RCC 7860 (cell line): ENCODE data around the gene C4BPB.

Experiments
- DNase-seq: peaks from one replicate; pipeline ENCODE4 v3.0.0-alpha.2; 2015; ENCODE audit warnings: low spot score
- FAIRE-seq: peaks from 2 replicates; lab custom pipeline; 2012; peaks lifted over from hg19 to GRCh38; lab: Jason Lieb, UNC

Gene C4BPB

DNA sequence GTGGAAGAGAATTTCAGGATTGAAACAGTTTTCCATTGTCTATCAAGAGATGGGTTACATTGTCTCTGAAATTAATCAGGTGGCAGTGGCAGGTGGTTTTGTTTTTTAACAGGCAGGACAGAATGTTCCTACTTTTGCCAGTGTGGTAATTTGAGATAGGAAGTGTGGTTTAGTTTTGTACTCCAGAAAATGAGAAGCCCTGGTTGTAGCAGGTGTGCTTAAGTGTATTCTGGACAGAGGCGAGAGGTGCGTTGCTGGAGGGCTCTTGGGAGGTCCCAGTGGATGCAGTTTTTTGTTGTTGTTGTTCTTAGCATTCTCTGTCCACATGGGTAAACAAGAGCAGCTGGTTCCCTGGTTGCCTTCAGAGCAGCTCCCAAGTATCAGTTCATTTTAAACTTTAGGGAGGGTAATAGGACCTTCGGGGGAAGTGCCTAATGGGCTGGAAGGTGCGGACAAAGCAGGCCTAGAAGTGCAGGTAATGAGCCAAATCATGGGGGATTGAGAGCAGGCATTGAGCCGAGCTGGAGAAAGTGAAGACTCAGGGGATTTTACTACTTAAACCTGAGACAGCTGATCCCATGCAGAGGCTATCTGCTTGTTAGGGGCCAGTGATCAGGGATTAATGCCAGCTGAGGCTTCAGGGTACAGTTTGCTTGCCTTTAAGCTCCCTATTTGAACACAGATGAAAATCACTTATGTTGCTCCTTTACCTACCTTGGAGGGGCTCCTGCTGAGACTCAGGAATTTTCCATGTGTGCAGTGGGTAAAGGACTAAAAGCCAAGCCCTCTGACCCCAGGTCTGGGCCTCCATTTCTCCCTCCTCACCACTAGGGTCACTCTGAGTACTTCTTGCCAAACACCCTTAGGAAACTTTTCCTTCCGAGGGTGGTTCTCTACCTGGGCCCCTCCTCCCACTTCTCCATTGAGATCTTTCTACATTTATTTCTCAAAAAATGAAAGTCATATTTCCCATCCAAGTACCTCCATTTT lies 29.5 kb upstream of the C4BPB start:
- FAIRE-seq, result no peak
- no peak for DNase-seq

DNA sequence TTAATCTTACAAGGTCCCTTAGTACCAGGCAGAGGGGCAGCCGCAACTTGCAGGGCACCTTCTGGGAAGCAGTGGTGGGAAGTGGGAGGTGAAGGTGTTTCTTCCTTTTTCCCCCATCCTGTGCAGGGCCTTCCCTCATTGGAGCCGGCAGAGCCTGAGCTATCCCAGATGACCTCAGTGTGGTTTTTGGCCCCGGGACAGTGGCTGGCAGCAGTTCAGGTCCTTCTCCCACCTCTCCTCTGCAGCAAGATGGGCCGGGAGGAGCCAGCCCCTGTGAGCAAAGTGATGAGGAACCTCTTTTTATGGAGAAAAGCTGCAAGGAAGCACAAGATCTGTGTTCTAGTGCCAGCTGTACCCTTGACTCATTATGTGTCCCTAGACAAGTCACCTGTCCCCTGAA lies 28.8 kb upstream of the C4BPB start:
- DNase-seq (no peak), FAIRE-seq (no peak)

DNA sequence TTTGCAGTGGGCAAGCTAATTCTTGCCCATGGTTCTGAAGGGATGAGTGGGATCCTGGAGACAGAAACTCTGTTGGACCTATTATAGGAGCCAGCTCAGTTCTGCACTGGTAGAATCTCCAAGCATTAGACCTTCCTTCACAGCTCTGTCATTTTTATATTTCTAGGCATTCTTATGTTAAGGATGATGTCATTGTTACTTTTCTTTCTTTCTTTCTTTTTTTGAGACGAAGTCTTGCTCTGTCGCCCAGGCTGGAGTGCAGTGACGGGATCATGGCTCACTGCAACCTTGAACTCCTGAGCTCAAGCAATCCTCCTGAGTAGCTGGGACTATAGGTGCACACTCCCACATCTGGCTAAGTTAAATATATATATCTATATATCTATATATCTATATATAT lies 28.1 kb upstream of the C4BPB start:
- FAIRE-seq (no peak), DNase-seq (no peak)

DNA sequence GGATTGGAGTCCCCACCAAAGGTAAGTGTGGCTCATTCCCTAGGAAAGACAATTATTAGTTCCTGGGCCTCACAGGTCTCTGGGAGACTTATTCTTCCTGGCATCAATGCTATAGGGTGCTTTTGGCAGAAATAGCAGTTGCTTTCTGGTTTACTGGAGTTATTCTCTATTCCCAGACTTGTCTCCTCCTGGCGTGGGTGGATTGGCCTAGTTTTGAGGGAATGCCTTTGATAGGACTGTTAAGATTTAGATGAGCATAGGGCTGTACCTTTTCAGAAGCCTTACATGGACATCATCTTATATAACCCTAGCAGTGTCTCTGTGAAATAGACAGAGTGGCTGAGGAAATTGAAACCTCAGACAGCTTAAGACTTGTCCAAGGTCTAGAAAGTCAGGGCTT lies 26.6 kb upstream of the C4BPB start:
- FAIRE-seq, result no peak
- DNase-seq, result no peak

DNA sequence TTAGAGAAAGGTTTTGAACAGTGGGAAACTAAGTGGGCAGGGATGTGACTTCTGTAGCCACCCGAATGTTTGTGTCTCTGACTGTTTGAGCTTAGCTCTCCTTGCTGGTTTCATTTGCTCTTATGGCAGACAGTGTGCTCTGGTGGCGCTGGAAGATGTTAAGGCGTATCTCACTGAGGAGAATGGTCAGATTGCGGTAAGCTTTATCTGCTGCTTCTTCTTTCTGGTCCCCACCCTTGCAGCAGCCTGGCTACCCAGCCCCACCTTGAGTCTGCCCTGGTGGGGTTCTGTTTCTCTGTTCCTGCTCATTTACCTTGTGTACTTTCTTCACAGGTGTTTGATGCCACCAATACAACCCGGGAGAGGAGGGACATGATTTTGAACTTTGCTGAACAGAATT lies 25.6 kb upstream of the C4BPB start:
- DNase-seq (no peak), FAIRE-seq (no peak)

DNA sequence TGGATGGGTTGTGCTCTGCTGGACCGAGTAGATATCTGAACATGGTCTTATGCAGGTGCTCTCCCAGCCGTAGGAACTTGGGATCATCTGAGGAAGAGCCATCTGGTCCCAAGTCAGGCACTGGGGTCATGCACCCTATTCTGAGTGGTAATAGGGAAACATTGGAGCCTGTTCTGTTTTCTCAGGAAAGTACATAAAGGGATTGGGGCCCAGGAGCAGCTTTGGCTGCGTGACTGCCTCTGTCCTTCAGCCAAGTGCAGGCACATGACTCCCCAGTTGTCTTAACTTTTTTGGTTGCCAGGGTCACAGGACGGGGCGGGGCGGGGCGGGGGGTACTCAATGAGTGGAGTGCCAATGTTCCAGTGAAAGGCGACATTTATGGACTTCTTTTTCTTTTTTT lies 24.1 kb upstream of the C4BPB start:
- FAIRE-seq (no peak), DNase-seq (no peak)

DNA sequence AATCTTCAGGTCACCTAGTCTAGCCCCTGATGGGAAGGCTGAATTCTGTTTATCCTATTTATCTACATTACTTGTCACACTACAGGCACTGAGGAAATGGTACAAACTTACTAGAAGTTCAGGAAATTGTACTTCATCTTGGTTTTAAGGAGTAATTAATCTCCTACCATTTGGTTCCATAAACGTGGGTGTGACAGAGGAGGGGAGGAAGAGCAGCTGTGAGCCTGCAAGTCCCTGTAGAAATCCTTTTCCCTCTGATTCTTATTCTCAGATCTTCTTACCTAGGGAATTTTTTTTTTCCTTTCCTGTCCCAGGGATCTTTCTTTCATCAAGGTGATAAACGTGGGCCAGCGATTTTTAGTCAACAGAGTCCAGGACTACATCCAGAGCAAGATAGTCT lies 21.5 kb upstream of the C4BPB start:
- no peak for DNase-seq
- no peak for FAIRE-seq

- FAIRE-seq (no peak), DNase-seq (peak; percentile 8)
These were observed 21.0 kb upstream of the C4BPB start for GRCh38 chr1:207067665-207068064.

DNA sequence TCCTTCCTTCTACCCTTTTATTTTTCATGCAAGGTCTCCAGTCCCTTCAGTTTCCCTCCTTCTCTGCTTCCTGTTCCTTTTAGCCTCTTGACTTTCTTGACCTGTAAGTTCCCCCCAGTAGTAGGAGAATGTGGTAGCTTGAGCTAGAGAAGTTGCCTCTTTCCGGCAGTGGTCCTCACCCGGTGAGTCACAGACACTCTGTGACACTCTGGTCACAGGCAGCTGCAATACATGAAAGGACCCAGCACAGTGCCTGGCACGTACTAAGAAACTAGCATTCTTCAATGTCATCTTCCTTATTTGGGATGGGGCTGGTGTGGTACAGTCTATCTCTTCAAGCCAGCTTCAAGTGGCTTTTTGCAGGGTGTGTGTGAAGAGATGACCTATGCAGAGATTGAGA lies 19.6 kb upstream of the C4BPB start:
- FAIRE-seq, result no peak
- DNase-seq, result no peak

DNA sequence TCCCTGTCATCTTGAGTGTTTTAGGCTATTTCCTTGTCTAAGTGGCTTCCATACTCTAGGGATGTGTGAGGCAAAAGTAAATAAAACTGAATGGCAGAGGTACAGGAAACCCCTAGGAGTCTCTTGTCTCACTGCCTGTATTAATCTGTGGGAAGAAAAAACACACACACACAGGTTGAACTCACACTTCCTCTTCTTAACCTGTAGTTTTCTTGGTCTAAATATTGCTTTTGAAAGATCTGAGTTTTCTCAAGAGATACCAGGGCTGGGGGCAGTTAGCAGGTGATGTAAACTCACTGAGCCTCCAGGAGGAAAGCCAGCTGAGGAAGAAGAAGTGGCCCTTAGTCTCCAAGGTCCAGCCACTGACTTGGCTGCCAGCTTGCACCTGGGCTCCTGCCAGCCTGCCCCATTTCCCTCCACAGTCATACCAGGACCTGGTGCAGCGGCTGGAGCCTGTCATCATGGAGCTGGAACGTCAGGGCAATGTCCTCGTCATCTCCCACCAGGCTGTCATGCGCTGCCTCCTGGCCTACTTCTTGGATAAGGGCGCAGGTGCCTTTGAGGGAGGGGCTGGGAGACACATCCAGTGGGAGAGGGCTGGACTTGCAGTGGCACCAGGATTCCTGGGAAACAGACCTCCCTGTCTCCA lies 18.7 kb upstream of the C4BPB start:
- no peak for FAIRE-seq
- no peak for DNase-seq

DNA sequence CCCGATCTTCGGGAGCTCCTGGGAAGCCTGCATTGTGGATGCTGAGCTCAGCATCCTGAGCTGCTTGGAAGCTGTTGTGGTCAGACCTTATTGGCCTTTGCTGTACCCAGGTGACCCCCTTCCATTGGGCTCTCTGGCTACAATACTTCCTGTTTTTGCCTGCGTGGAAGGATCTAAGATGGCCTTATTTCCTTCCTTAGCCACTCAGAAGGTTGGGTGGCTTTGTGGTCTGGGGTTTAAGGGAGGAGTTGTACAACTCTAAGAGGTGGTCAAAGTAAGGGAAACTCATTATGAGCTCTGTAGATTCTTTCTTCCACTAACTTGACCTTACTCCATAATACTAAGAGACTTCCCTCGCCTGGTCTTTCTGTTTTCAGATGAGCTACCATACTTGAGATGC lies 17.8 kb upstream of the C4BPB start:
- DNase-seq, result no peak
- no peak for FAIRE-seq

DNA sequence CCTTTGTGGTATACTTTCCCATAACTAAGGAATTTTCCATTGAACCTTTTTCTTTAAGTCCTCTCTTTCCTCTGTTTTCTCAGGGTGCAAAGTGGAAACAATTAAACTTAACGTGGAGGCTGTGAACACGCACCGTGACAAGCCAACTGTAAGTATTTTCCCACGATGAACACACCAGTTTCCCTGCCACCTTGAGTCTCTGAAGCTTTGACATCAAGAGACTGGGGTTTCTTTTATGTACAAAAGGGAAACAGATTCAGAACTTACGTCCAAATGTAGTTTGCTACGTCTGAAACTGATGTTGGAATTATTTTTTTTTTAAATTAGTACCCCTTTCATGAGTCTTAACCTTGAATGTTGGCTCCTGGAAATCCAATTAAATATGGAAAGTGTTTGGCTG lies 17.2 kb upstream of the C4BPB start:
- FAIRE-seq, result no peak
- no peak for DNase-seq

DNA sequence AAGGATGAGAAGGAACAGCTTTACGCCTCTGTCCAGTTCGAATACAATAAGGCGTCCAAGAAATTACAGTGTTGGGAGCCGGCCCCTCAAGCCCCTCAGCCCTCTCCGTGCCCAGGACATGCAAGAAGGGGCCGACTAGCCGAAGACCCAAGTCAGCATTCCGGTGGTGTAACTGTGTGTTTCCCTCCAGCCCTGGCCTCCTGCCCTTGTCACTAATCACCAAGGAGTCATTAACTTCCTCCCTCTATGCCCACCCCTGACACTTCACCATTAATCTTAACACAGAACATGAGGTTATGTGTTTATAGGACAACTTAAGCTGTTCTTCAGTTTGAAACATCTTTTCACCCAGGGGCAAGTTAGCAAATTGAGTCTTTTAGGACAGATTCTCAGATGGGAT lies 16.4 kb upstream of the C4BPB start:
- FAIRE-seq, result no peak
- no peak for DNase-seq

DNA sequence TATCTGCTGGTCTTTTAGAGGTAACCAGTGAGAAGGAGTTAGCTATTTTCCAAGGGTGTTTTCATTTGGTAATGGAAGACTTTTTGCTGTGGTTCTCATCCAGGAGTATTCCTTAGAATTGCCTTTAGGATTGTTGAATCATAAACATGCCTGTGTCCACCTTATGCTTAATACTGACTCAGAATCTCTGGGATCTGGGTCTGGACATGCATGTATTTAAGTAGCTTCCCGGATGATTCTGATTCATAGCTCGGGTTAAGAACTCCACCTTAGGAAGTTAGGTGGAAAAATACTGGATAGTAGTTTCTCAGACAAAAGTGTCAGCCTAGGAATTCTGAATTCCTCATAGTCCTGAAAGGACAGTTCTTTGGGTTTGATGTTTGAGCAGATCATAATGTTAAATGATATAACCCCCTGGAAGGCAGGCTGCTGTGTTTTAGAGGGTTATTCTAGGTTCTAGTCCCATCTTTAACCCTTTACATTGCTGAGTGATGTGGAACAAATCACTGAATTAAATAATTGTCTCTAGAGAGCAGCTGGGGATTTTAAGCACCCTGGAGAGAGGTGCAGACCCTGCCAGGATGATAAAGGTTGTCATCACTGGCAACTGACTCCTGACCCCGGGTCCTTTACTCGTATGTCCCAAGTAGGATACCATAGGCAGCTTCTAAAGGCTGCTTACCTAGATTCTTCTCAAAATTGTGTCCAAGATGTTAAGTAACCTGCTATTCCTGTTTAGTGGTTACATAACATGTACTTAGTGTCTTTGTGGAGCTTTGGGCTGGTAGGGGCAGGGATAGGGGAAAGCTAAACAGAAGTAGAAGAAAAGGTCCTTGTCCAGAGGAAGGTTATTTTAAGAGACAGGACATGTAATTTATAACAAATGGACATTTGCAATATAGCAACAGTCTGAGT lies 14.5 kb upstream of the C4BPB start:
- DNase-seq (no peak), FAIRE-seq (no peak)

GRCh38 chr1:207076181-207076955 lies 12.3 kb upstream of the C4BPB start:
- FAIRE-seq (no peak), DNase-seq (no peak)

GRCh38 chr1:207077012-207077411 lies 11.6 kb upstream of the C4BPB start:
- no peak for FAIRE-seq
- DNase-seq, result no peak

DNA sequence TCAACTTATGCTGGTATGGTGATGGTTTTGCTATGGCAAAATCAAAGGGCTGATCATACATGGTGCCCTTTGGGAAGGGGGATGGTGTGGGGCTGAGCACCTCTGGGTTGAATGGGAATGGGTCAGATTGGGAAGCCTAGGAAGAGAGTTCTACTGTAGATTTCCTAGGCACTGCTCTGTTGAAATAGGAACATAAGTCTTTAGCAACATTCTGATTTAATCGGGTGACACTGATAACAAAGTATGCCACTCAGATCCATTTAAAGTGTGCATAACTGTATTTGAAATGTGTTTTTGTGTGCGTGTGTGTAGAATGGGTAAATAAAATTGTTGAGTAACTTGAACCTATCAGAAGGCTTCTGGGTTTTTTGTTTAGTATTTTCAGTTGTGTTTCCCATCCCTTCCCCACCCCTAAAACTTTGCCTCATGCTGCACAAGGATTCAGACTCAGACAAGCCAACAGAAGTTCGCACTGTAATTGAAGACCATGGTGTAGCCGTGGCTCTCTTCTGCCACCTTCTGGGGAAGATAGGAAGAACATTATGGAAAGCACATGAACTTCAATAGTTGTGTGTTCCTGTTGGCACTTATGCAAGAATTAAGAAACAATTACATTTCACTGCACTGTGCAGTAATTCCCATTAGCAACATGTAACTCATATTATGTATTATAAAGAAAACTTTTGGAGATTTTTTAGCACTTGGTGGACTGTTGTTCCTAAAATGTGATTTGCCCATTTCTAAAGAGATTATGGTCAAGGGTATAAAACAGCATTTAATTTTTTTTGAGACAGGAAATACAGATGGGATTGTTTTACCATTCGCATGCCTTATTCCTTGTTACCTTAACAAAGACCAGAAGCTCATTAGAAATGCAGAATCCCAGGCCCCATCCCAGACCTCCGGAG lies 10.9 kb upstream of the C4BPB start:
- DNase-seq (peak; percentile 52), FAIRE-seq (peak; percentile 82)

GRCh38 chr1:207078578-207079132 lies 10.0 kb upstream of the C4BPB start:
- FAIRE-seq, result no peak
- DNase-seq, result no peak

DNA sequence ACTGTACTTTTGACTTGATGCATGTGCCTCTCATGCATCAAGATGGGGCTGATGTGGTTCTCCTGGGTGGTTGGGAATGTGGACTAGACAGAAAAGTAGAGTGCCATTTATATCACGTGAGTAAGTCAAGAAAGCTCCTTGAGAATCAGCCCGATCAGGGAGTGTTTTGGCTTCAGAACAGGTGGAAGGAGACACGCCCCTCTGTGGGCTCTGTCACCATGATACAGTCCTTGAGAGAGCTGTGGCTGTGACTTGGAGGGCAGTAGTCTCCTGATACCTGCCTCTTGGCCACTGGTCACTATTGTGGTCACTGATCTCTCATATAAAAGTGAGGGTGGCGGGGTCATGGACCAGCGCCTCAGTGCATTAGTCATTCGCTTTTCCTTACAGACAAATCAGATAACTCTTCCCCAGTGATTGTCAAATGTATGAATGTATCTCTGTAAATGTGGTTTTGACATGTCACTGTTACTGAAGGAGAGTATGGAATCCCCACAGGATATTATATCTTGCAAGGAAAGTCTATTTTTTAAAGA lies 8.9 kb upstream of the C4BPB start:
- FAIRE-seq (peak; percentile 86), DNase-seq (peak; percentile 77)
